SK-N-SH treated with all-trans-retinoic acid at 6 μM for 48 hours (cell line): Measurements from ENCODE around the gene INPP4B.

Source experiments
- ATAC-seq: fragments of 200-7000 bp; cut with Tn5 transposase; 3 replicates; pipeline ENCODE4 v1.9.1; 2020; ENCODE audit warnings: mild to moderate bottlenecking, moderate library complexity
- ARNTL ChIP-seq: fragments of 450-650 bp; formaldehyde crosslinking; IDR thresholded peaks from 2 replicates; pipeline ENCODE4 v1.5.0; 2020; ENCODE audit warnings: low read depth, mild to moderate bottlenecking, moderate library complexity, borderline replicate concordance
- BACH2 ChIP-seq: fragments of 250-450 bp; sonication (Bioruptor Pico); IDR thresholded peaks from 2 replicates; pipeline ENCODE4 v1.9.0; 2021; ENCODE audit warnings: mild to moderate bottlenecking, borderline replicate concordance
- CREB5 ChIP-seq: fragments of 250-450 bp; sonication (Bioruptor Pico); IDR thresholded peaks from 2 replicates; pipeline ENCODE4 v1.5.1; 2020; ENCODE audit warnings: low read depth, mild to moderate bottlenecking, moderate library complexity
- CSDC2 ChIP-seq: fragments of 250-450 bp; sonication (Bioruptor Pico); IDR thresholded peaks from 2 replicates; pipeline ENCODE4 v1.5.0; 2020; ENCODE audit warnings: mild to moderate bottlenecking, moderate library complexity
- ESRRG ChIP-seq: fragments of 250-450 bp; sonication (Bioruptor Pico); IDR thresholded peaks from 2 replicates; pipeline ENCODE4 v1.6.1; 2021; ENCODE audit warnings: mild to moderate bottlenecking
- GLIS3 ChIP-seq: fragments of 250-450 bp; sonication (Bioruptor Pico); IDR thresholded peaks from 2 replicates; pipeline ENCODE4 v1.5.0; 2020; ENCODE audit warnings: mild to moderate bottlenecking, moderate library complexity
- ISL1 ChIP-seq: fragments of 250-450 bp; sonication (Bioruptor Pico); IDR thresholded peaks from 2 replicates; pipeline ENCODE4 v2.1.2; 2022; ENCODE audit warnings: mild to moderate bottlenecking, moderate library complexity
- OSR1 ChIP-seq: fragments of 250-450 bp; sonication (Bioruptor Pico); IDR thresholded peaks from 2 replicates; pipeline ENCODE4 v1.8.0; 2022; ENCODE audit warnings: moderate library complexity, mild to moderate bottlenecking, inconsistent platforms
- PATZ1 ChIP-seq: fragments of 250-450 bp; sonication (Bioruptor Pico); IDR thresholded peaks from 2 replicates; pipeline ENCODE4 v1.8.0; 2020; ENCODE audit warnings: mild to moderate bottlenecking, moderate library complexity, borderline replicate concordance
- POU6F1 ChIP-seq: fragments of 250-450 bp; sonication (Bioruptor Pico); IDR thresholded peaks from 2 replicates; pipeline ENCODE4 v1.8.0; 2021; ENCODE audit warnings: low read depth, mild to moderate bottlenecking, moderate library complexity, borderline replicate concordance
- PPARA ChIP-seq: fragments of 250-450 bp; sonication (Bioruptor Pico); IDR thresholded peaks from 2 replicates; pipeline ENCODE4 v1.5.0; 2020; ENCODE audit warnings: mild to moderate bottlenecking, borderline replicate concordance
- RARB ChIP-seq: fragments of 250-450 bp; sonication (Bioruptor Pico); IDR thresholded peaks from 2 replicates; pipeline ENCODE4 v1.8.0; 2021; ENCODE audit warnings: mild to moderate bottlenecking, moderate library complexity
- SNAI2 ChIP-seq: fragments of 250-450 bp; sonication (Bioruptor Pico); IDR thresholded peaks from 2 replicates; pipeline ENCODE4 v1.5.0; 2020; ENCODE audit warnings: mild to moderate bottlenecking, moderate library complexity
- TCF4 ChIP-seq: fragments of 250-450 bp; sonication (Bioruptor Pico); IDR thresholded peaks from 2 replicates; pipeline ENCODE4 v1.8.0; 2021; ENCODE audit warnings: mild to moderate bottlenecking, moderate library complexity, borderline replicate concordance
- TOX ChIP-seq: fragments of 250-450 bp; sonication (Bioruptor Pico); IDR thresholded peaks from 2 replicates; pipeline ENCODE4 v1.8.0; 2021; ENCODE audit warnings: mild to moderate bottlenecking, moderate library complexity, borderline replicate concordance
- TSHZ2 ChIP-seq: fragments of 250-450 bp; sonication (Bioruptor Pico); IDR thresholded peaks from 2 replicates; pipeline ENCODE4 v1.5.0; 2020; ENCODE audit warnings: mild to moderate bottlenecking, moderate library complexity
- ZFP3 ChIP-seq: fragments of 250-450 bp; sonication (Bioruptor Pico); IDR thresholded peaks from 2 replicates; pipeline ENCODE4 v1.5.0; 2020; ENCODE audit warnings: mild to moderate bottlenecking, moderate library complexity
- ZFP30 ChIP-seq: fragments of 450-650 bp; formaldehyde crosslinking; IDR thresholded peaks from 2 replicates; pipeline ENCODE4 v1.5.0; 2022; ENCODE audit warnings: mild to moderate bottlenecking, moderate library complexity
- ZNF565 ChIP-seq: fragments of 450-650 bp; formaldehyde crosslinking; conservative IDR thresholded peaks from 2 replicates; pipeline ENCODE4 v1.5.0; 2020; ENCODE audit warnings: low read depth, mild to moderate bottlenecking, moderate library complexity
- ZNF70 ChIP-seq: fragments of 450-650 bp; formaldehyde crosslinking; IDR thresholded peaks from 2 replicates; pipeline ENCODE4 v1.5.0; 2020; ENCODE audit warnings: mild to moderate bottlenecking, moderate library complexity
- ZNF8 ChIP-seq: fragments of 450-650 bp; formaldehyde crosslinking; IDR thresholded peaks from 2 replicates; pipeline ENCODE4 v1.5.0; 2020; ENCODE audit warnings: mild to moderate bottlenecking, moderate library complexity

Gene INPP4B

GRCh38 chr4:142248946-142249345 lies 597.2 kb downstream of the INPP4B start:
- ATAC-seq = no peak
- no peak for TF ChIP-seq TCF4 (CRISPR knock-in tag)
- no peak for TF ChIP-seq PATZ1 (CRISPR knock-in tag)
- no peak for TF ChIP-seq ARNTL (CRISPR knock-in tag)
- TF ChIP-seq CSDC2 (CRISPR knock-in tag) = no peak
- TF ChIP-seq ZNF70 (CRISPR knock-in tag) = no peak
- no peak for TF ChIP-seq TSHZ2 (CRISPR knock-in tag)
- no peak for TF ChIP-seq ESRRG (CRISPR knock-in tag)
- no peak for TF ChIP-seq TOX (CRISPR knock-in tag)
- TF ChIP-seq CREB5 (CRISPR knock-in tag) = no peak
- TF ChIP-seq SNAI2 (CRISPR knock-in tag) = no peak
- TF ChIP-seq ZFP30 (CRISPR knock-in tag) = no peak
- no peak for TF ChIP-seq PPARA (CRISPR knock-in tag)
- TF ChIP-seq ZNF565 (CRISPR knock-in tag) = no peak
- no peak for TF ChIP-seq ZFP3 (CRISPR knock-in tag)

- no peak for ATAC-seq
- TF ChIP-seq ZFP3 (CRISPR knock-in tag) (no peak), ZNF8 (CRISPR knock-in tag) (no peak), TOX (CRISPR knock-in tag) (no peak), RARB (CRISPR knock-in tag) (no peak), ZNF70 (CRISPR knock-in tag) (no peak), PATZ1 (CRISPR knock-in tag) (no peak), ARNTL (CRISPR knock-in tag) (no peak), ZFP30 (CRISPR knock-in tag) (no peak), SNAI2 (CRISPR knock-in tag) (no peak), ESRRG (CRISPR knock-in tag) (no peak), GLIS3 (no peak), BACH2 (CRISPR knock-in tag) (no peak), ISL1 (CRISPR knock-in tag) (no peak), OSR1 (CRISPR knock-in tag) (no peak), PPARA (CRISPR knock-in tag) (no peak), POU6F1 (CRISPR knock-in tag) (no peak), TSHZ2 (CRISPR knock-in tag) (no peak), CREB5 (CRISPR knock-in tag) (no peak), TCF4 (CRISPR knock-in tag) (no peak), ZNF565 (CRISPR knock-in tag) (no peak)
Measured at GRCh38 chr4:142243255-142243654, 602.8 kb downstream of the INPP4B start.
